ENCODE data around the gene NEK7. TPM values are rescaled to one million over a fixed set of nuclear protein-coding genes. Genes with fewer than 3 reads are reported as not detected.

Gene NEK7
- total and polyA plus RNA-seq, 2 of the 4 experiments (the other 2 are of a cell fraction) = 89.0 to 467 TPM

GRCh38 chr1:198201956-198202784 lies 45.4 kb downstream of the NEK7 start:
- Histone ChIP-seq H2AFZ (replicated peaks; ENCODE audit: low read length, poor library complexity) (no peak overlapping the region), H3K56ac (ENCODE audit: extremely low read depth, insufficient read depth, low read length) (no peak overlapping the region), H3K9ac (ENCODE audit: low read depth, low read length) (no peak overlapping the region), H4K8ac (ENCODE audit: low read depth in 2 of 2, low read length in 2 of 2) (no peak overlapping the region), H4K20me1 (ENCODE audit: insufficient read depth, low read length) (peaks cover 30% of the 10 kb centered on the region), H2BK120ac (ENCODE audit: low read depth, low read length) (no peak overlapping the region), H3K23ac (ENCODE audit: low read depth, low read length) (no peak overlapping the region), H3K9me1 (ENCODE audit: insufficient read depth, low read length) (peaks cover 6% of the 10 kb centered on the region; the same call in 1 of the 2 replicates), H3K79me1 (ENCODE audit: low read depth in 1 of 2, low read length in 2 of 2) (peaks cover 23 to 66% of the 10 kb centered on the region in 2 experiments), H3K4me3 (ENCODE audit: insufficient read depth, low read depth, low read length) (no peak overlapping the region), H2AK9ac (replicated peaks; ENCODE audit: low read depth, low read length, poor library complexity) (no peak overlapping the region), H3K9me3 (ENCODE audit: control insufficient read depth, insufficient read depth, low read length) (no peaks in the 10 kb centered on the region), H2BK15ac (ENCODE audit: low read depth, low read length) (no peak overlapping the region), H3K18ac (ENCODE audit: low read depth, low read length) (no peak overlapping the region), H4K5ac (ENCODE audit: low read depth, low read length) (no peak overlapping the region), H3K36me3 (ENCODE audit: control insufficient read depth, insufficient read depth, low read length) (no peaks in the 10 kb centered on the region), H3K27ac (ENCODE audit: insufficient read depth, low read length) (no peak overlapping the region), H3K14ac (replicated peaks; ENCODE audit: low read depth, low read length) (peak overlapping the region; percentile 30; the same call in 1 of the 2 replicates), H2AK5ac (ENCODE audit: low read depth, low read length) (no peak overlapping the region; the same call in 1 of the 2 replicates), H3K27me3 (ENCODE audit: control insufficient read depth, insufficient read depth, low read length) (no peaks in the 10 kb centered on the region), H2BK20ac (ENCODE audit: low read depth, low read length) (no peak overlapping the region), H3K4ac (ENCODE audit: low read depth, low read length) (no peak overlapping the region), H3K4me2 (ENCODE audit: low read depth, low read length) (no peak overlapping the region), H4K91ac (ENCODE audit: insufficient read depth, low read depth, low read length) (no peak overlapping the region), H3K4me1 (ENCODE audit: control insufficient read depth, insufficient read depth, low read length) (peaks cover 10% of the 10 kb centered on the region), H2BK5ac (ENCODE audit: low read depth, low read length, poor library complexity, severe bottlenecking) (peak overlapping the region; percentile 25)
- DNase-seq (no peak), ATAC-seq (ENCODE audit: low read depth) (no peak)
- intact Hi-C loops (cut with micrococcal nuclease) (no loop called here), dilution Hi-C loops (cut with HindIII; ENCODE audit: low sequenced_read_pairs, unreplicated experiment) (no loop called here), in situ Hi-C loops (cut with MboI; ENCODE audit: low sequenced_read_pairs) (no loop called here)
- CTCF ChIA-PET = no interaction called here
- BruUV-seq (replicated peaks) = no TSS peak
- WGBS, 2 experiments (ENCODE audit: extremely low coverage in 2 of 2, insufficient read length in 1 of 2) = 80% methylated on average over 1 of the region's 10 CpGs; no CpG with 5 or more reads in 1 of the 2 experiments
- POLR2A ChIA-PET (ENCODE audit: unreplicated experiment) = no interaction called here
- no peak for TF ChIP-seq CHD1 (IDR thresholded peaks at IDR 0.05; ENCODE audit: low read depth, low read length)
- no peak for TF ChIP-seq RFX5 (IDR thresholded peaks at IDR 0.05; ENCODE audit: low read depth, low read length)
- no peak for TF ChIP-seq BHLHE40 (IDR thresholded peaks at IDR 0.05; ENCODE audit: low read depth, low read length)
- no peak for TF ChIP-seq USF2 (IDR thresholded peaks at IDR 0.05; ENCODE audit: low read depth, low read length)
- TF ChIP-seq MAFK (IDR thresholded peaks at IDR 0.05; ENCODE audit: low read depth, low read length) = no peak
- no peak for TF ChIP-seq RCOR1 (IDR thresholded peaks at IDR 0.05; ENCODE audit: insufficient replicate concordance, low read length)
- TF ChIP-seq SMC3 (IDR thresholded peaks at IDR 0.05; ENCODE audit: low read depth, low read length) = no peak
- no peak for TF ChIP-seq NFE2L2 (IDR thresholded peaks at IDR 0.05; ENCODE audit: low read depth, low read length)
- TF ChIP-seq POLR2A (IDR thresholded peaks at IDR 0.05; ENCODE audit: low read depth, low read length) = no peak
- TF ChIP-seq MAZ (IDR thresholded peaks at IDR 0.05; ENCODE audit: borderline replicate concordance, low read depth, low read length) = no peak
- TF ChIP-seq RAD21 (IDR thresholded peaks at IDR 0.05; ENCODE audit: low read length) = no peak
- TF ChIP-seq ELK1 (IDR thresholded peaks at IDR 0.05; ENCODE audit: borderline replicate concordance, low read depth, low read length) = no peak
- no peak for TF ChIP-seq MXI1 (IDR thresholded peaks at IDR 0.05; ENCODE audit: borderline replicate concordance, low read depth, low read length)
- no peak for TF ChIP-seq FOS (IDR thresholded peaks at IDR 0.05; ENCODE audit: low read depth, low read length)
- no peak for TF ChIP-seq CEBPB (IDR thresholded peaks at IDR 0.05; ENCODE audit: low read depth, low read length)
